Retinal pigment epithelial cell (primary cell): ENCODE data around the gene TXNIP.

Source experiments
- DNase-seq: peaks from one replicate; pipeline ENCODE4 v3.0.0-alpha.2; 2010; ENCODE audit warnings: low read depth
- H3K4me3 ChIP-seq: 2 replicates; pipeline ENCODE4 v1.5.1; 2011; ENCODE audit warnings: mild to moderate bottlenecking, low read length, control low read depth, moderate library complexity
- TF ChIP-seq, protein P1 (sequence below): conservative IDR thresholded peaks from 2 replicates; pipeline ENCODE4 v1.5.1; 2011; ENCODE audit warnings: low read depth, low read length, control low read depth, inconsistent platforms

Gene TXNIP

DNA sequence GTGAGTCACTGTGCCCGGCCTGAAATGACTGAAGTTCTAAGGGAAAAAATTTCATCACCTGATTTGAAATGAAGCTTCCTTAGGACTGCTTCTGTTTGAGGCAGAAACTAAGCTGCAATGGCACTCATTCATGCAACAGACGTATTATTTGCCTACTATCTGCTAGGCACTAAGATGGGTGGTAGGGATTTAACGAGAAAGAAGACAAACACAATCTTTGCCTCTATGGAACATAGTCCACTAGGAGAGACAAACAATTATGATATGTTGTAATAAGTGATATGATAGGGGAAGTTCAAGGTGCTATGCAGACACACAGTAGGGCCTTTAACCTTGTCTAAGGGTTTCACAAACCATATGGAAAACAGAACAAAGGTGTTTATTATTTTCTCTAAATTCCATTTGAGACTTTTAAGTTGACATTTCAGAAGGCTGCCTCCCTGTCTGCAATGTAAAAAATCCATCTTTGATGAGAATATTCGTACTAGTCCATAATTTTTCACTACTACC is 49.8 kb downstream of the TXNIP start:
- TF ChIP-seq, protein P1, sequence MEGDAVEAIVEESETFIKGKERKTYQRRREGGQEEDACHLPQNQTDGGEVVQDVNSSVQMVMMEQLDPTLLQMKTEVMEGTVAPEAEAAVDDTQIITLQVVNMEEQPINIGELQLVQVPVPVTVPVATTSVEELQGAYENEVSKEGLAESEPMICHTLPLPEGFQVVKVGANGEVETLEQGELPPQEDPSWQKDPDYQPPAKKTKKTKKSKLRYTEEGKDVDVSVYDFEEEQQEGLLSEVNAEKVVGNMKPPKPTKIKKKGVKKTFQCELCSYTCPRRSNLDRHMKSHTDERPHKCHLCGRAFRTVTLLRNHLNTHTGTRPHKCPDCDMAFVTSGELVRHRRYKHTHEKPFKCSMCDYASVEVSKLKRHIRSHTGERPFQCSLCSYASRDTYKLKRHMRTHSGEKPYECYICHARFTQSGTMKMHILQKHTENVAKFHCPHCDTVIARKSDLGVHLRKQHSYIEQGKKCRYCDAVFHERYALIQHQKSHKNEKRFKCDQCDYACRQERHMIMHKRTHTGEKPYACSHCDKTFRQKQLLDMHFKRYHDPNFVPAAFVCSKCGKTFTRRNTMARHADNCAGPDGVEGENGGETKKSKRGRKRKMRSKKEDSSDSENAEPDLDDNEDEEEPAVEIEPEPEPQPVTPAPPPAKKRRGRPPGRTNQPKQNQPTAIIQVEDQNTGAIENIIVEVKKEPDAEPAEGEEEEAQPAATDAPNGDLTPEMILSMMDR, result no peak
- no peak for DNase-seq
- no peak overlapping the region for H3K4me3 ChIP-seq

DNA sequence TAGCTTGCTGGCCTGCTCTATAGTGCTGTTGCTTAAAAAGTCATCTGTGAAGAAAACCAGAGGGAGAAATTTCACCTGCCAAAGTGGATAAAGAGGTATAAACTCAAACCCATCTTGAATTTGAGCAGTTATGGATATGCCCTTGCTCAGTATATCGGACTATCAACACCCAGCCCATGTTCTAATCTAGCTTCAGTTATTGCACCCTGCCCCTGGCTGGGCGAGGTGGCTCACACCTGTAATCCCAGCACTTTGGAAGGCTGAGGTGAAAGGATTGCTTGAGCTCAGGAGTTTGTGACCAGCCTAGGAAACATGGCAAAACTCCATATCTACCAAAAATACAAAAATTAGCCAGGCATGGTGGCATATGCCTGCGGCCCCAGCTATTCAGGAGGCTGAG is 51.8 kb downstream of the TXNIP start:
- no peak overlapping the region for H3K4me3 ChIP-seq
- TF ChIP-seq, protein P1, result no peak
- no peak for DNase-seq

DNA sequence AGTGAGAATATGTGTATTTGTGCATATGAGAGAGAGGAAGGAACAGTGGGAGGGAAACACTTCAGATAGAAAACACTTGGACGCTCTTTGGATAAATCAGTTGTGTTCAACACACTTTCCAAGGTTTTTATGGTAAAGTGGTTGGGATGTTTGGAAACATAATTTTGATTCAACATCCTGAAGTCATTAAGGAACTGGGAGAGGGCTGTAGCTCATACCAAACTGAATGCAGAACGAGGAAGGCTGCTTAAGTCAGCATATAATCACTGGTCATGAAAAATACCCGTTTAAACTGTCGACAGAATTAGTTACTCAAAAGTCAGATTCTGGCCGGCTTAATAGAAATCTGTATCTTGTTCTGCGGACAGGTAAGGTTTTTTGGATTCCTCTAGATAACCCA is 53.5 kb downstream of the TXNIP start:
- H3K4me3 ChIP-seq, result no peak overlapping the region
- TF ChIP-seq, protein P1, result no peak
- DNase-seq, result no peak
